Upper lobe of left lung (tissue), 6 donors: Measurements from ENCODE around the gene ABCA7. TPM values are rescaled to one million over a fixed set of nuclear protein-coding genes. Genes with fewer than 3 reads are reported as not detected.
A peak's percentile ranks its signal among the peaks of the same experiment; 100 is the strongest.

Experiments
- ATAC-seq, 2 donors: fragments of 200-7000 bp; cut with Tn5 transposase; one replicate each; pipeline ENCODE4 v1.9.1; 2022; ENCODE audit warnings: mild to moderate bottlenecking in 2 of 2, moderate library complexity in 2 of 2; ENCODE audit not compliant: low FRiP score in 2 of 2
- DNase-seq, 2 donors: peaks; one replicate each; pipeline ENCODE4 v3.0.0-alpha.2; 2019 to 2020
- H3K27ac ChIP-seq, 4 donors: fragments of 200-600 bp; sonication (generic); one replicate each; pipeline ENCODE4 v1.5.1; 2016 to 2019
- H3K27me3 ChIP-seq, 4 donors: fragments of 200-600 bp; sonication (generic); one replicate each; pipeline ENCODE4 v1.5.1; 2017 to 2019
- H3K36me3 ChIP-seq, 4 donors: fragments of 200-600 bp; sonication (generic); one replicate each; pipeline ENCODE4 v1.5.1; 2016 to 2019
- H3K4me1 ChIP-seq, 4 donors: fragments of 200-600 bp; sonication (generic); one replicate each; pipeline ENCODE4 v1.5.1; 2018 to 2019
- H3K4me3 ChIP-seq, 4 donors: fragments of 200-600 bp; sonication (generic); one replicate each; pipeline ENCODE4 v1.5.1; 2017 to 2019; ENCODE audit warnings: mild to moderate bottlenecking in 2 of 4, moderate library complexity in 1 of 4
- H3K9me3 ChIP-seq, 4 donors: fragments of 200-600 bp; sonication (generic); one replicate each; pipeline ENCODE4 v1.5.1; 2018 to 2019
- EP300 ChIP-seq, 4 donors: sonication (generic); formaldehyde crosslinking; IDR thresholded peaks; one replicate each; pipeline ENCODE4 v1.5.1; 2017; ENCODE audit warnings: antibody characterized with exemption in 4 of 4, control low read depth in 2 of 4
- POLR2A ChIP-seq, 4 donors: fragments of 450-650 bp; IDR thresholded peaks; one replicate each; pipeline ENCODE4 v1.5.1; 2016 to 2017; ENCODE audit warnings: antibody characterized with exemption in 4 of 4, mild to moderate bottlenecking in 2 of 4
- POLR2AphosphoS5 ChIP-seq, 2 donors: sonication (generic); formaldehyde crosslinking; IDR thresholded peaks; one replicate each; pipeline ENCODE4 v1.5.1; 2017; ENCODE audit warnings: antibody characterized with exemption in 2 of 2
- WGBS, 2 donors: methylation state at CpG; one replicate each; pipeline ENCODE4 v1.1.5; 2017 to 2018; 5-methylcytosine and 5-hydroxymethylcytosine counted together
- total RNA-seq, 6 donors: library from RNA; depleted of rRNA in 4 of 6; stranded (reverse); fragments of >200 nt in 4 of 6; gene quantifications; one replicate each; pipeline versions ENCODE4 v1.1.0 to v1.2.1, GENCODE V29; 2016 to 2021
- TF ChIP-seq, protein P1 (sequence below), 6 experiments: fragments of 450-650 bp in 4 of 6; fragments of 200-600 bp in 2 of 6; sonication (generic) in 2 of 6; IDR thresholded peaks; one replicate each; pipeline ENCODE4 v1.5.1; 2016 to 2019; ENCODE audit warnings: antibody characterized with exemption in 6 of 6
- donor health status: DM: no; HTN: no; CAD: no; lungs with moderate emphysema.
- donor health status: DM: no; HTN: yes; CAD: no; lungs with severe emphysema.

The ABCA7 gene
- total RNA-seq, 6 donors from 2014 or later = 34.1 to 224 (median 58.2) TPM

- H3K27ac ChIP-seq = peak overlapping the region; percentile 96 to 100 (median 97)
- 0% methylated on average over 48 of the region's 93 CpGs; no CpG with 5 or more reads in 1 of the 2 donors for WGBS, 2 donors
- H3K4me1 ChIP-seq = peaks cover 53 to 72% (median 65%) of the 10 kb centered on the region in 4 donors
- H3K9me3 ChIP-seq = no peaks in the 10 kb centered on the region
- DNase-seq (peak; percentile 85 to 96), ATAC-seq (peak; percentile 9 to 60)
- H3K27me3 ChIP-seq = no peaks in the 10 kb centered on the region
- peak overlapping the region; percentile 77 to 96 (median 86) for H3K4me3 ChIP-seq
- TF ChIP-seq EP300 (IDR thresholded peaks at IDR 0.05) = peak in 1 of 4 donors; percentile 18
- peak in 1 of 2 donors; percentile 3 for TF ChIP-seq POLR2AphosphoS5 (IDR thresholded peaks at IDR 0.05)
- TF ChIP-seq POLR2A (IDR thresholded peaks at IDR 0.05) = no peak
- TF ChIP-seq, protein P1, sequence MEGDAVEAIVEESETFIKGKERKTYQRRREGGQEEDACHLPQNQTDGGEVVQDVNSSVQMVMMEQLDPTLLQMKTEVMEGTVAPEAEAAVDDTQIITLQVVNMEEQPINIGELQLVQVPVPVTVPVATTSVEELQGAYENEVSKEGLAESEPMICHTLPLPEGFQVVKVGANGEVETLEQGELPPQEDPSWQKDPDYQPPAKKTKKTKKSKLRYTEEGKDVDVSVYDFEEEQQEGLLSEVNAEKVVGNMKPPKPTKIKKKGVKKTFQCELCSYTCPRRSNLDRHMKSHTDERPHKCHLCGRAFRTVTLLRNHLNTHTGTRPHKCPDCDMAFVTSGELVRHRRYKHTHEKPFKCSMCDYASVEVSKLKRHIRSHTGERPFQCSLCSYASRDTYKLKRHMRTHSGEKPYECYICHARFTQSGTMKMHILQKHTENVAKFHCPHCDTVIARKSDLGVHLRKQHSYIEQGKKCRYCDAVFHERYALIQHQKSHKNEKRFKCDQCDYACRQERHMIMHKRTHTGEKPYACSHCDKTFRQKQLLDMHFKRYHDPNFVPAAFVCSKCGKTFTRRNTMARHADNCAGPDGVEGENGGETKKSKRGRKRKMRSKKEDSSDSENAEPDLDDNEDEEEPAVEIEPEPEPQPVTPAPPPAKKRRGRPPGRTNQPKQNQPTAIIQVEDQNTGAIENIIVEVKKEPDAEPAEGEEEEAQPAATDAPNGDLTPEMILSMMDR (IDR thresholded peaks at IDR 0.05) = peak in 3 of 6 experiments; percentile 11 to 27 (median 17)
- H3K36me3 ChIP-seq = peaks cover 18 to 39% (median 38%) of the 10 kb centered on the region in 4 donors
Observed at GRCh38 chr19:1104311-1105007, 64.6 kb downstream of the ABCA7 start.

- no peaks in the 10 kb centered on the region for H3K9me3 ChIP-seq
- peak overlapping the region; percentile 96 to 100 (median 97) for H3K27ac ChIP-seq
- WGBS, 2 donors = 40 to 70% methylated on average over 17 to 53 of the region's 69 CpGs
- peaks cover 45 to 65% (median 58%) of the 10 kb centered on the region in 4 donors for H3K4me1 ChIP-seq
- ATAC-seq (no peak), DNase-seq (peak in 1 of 2 donors; percentile 89)
- no peaks in the 10 kb centered on the region for H3K27me3 ChIP-seq
- TF ChIP-seq POLR2AphosphoS5 (IDR thresholded peaks at IDR 0.05) (peak; percentile 16 to 40), POLR2A (IDR thresholded peaks at IDR 0.05) (no peak)
- peak overlapping the region; percentile 25 to 96 (median 86) for H3K4me3 ChIP-seq
- H3K36me3 ChIP-seq = peaks cover 18 to 46% (median 46%) of the 10 kb centered on the region in 4 donors
Observed at GRCh38 chr19:1105008-1105872, 65.3 kb downstream of the ABCA7 start.

DNA sequence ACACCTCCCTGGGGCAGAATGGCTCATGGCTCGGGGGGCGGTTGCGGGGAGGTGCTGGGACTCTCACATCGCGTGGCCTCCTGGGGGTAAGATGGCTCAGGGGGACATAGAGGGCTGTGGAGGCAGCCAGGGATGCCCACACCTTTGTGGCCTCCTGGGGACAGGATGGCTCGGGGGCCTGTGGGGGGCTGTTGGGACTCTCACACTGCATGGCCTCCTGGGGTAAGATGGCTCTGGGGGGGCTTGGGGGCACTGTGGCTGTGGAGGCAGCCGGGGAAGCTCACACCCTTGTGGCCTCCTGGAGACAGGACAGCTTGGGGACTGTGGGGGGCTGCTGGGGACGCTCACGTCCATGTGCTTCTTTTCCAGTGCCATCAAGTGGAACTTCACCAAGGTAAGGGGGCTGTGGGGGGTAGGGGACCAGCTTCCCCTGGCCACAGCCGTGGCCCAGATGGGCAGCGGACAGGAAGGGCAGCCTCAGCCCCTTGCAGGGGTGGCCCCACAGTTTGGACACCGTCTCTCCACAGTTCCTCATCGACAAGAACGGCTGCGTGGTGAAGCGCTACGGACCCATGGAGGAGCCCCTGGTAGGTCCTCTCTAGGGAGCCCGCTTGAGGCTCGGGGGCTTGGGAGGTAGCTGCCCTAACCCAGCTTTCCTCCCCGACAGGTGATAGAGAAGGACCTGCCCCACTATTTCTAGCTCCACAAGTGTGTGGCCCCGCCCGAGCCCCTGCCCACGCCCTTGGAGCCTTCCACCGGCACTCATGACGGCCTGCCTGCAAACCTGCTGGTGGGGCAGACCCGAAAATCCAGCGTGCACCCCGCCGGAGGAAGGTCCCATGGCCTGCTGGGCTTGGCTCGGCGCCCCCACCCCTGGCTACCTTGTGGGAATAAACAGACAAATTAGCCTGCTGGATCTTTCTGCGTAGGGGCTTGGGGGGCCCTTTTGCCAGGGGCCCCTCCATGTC lies 66.2 kb downstream of the ABCA7 start:
- peak overlapping the region in 2 of 4 donors; percentile 79 to 96 for H3K4me3 ChIP-seq
- no peaks in the 10 kb centered on the region for H3K9me3 ChIP-seq
- TF ChIP-seq POLR2AphosphoS5 (IDR thresholded peaks at IDR 0.05) = no peak
- TF ChIP-seq, protein P1 (IDR thresholded peaks at IDR 0.05) = peak in 2 of 6 experiments; percentile 4 to 12
- H3K27ac ChIP-seq = peak overlapping the region; percentile 2 to 97 (median 96)
- 86 to 91% methylated on average over 17 to 24 of the region's 32 CpGs for WGBS, 2 donors
- H3K36me3 ChIP-seq = peaks cover 23 to 56% (median 55%) of the 10 kb centered on the region in 4 donors
- H3K4me1 ChIP-seq = peaks cover 36 to 55% (median 49%) of the 10 kb centered on the region in 4 donors
- ATAC-seq (no peak), DNase-seq (peak in 1 of 2 donors; percentile 87)
- no peaks in the 10 kb centered on the region for H3K27me3 ChIP-seq

DNA sequence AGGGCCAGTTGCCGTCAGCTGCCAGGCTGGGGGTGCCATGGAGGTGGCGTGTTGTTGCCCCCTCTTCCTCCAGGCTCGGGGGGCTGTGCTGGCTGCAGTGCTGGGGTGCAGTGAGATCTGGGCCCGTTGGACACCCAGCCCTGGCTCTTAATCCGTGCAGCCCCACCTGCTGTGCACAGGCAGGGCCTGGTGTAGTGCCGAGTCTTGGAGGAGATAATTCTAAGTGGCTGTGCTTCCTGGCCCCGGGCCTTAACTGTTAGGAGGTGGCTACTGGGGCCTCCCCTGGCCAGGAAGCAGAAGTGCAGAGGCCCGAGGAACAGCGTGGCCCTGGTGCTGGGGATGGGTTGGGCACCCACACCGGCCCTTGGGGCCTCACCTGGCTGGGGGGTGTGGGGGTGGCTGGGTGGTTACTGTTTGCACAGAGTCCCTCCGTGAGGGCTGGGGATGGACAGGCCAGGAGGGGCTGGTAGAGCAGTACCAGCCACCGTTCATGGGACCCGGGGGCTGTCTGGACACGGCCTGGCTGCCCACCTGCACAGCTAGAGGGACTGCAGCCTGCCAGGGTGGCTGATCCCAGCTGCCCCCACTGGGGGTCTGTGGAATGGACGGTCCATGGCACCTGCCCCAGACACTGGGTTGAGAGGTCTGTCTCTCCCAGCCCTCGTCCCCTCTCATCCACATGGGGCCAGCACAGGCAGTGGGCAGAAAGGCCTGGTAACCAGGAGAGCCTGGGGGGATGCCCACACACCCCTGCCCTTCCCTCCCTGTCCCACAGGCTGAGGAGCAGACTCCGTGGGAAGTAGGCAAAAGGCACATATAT lies 67.1 kb downstream of the ABCA7 start:
- Histone ChIP-seq H3K27me3 (no peaks in the 10 kb centered on the region), H3K4me1 (peaks cover 29 to 51% (median 41%) of the 10 kb centered on the region in 4 donors), H3K27ac (peak overlapping the region in 3 of 4 donors; percentile 2 to 97 (median 2)), H3K36me3 (peaks cover 23 to 65% (median 64%) of the 10 kb centered on the region in 4 donors), H3K9me3 (no peaks in the 10 kb centered on the region), H3K4me3 (peak overlapping the region in 1 of 4 donors; percentile 5)
- ATAC-seq = no peak
- 68 to 93% methylated on average over 6 to 16 of the region's 17 CpGs for WGBS, 2 donors
- peak; percentile 62 to 82 for DNase-seq
- TF ChIP-seq, protein P1 (IDR thresholded peaks at IDR 0.05) = peak in 4 of 6 experiments; percentile 9 to 28 (median 22)
- TF ChIP-seq POLR2A (IDR thresholded peaks at IDR 0.05) (no peak), EP300 (IDR thresholded peaks at IDR 0.05) (no peak), POLR2AphosphoS5 (IDR thresholded peaks at IDR 0.05) (no peak)
